ENCODE results near the gene KRTAP10-7.
"Not testable (repeated sequence)": the region's sequence is repeated elsewhere in the genome, so short reads cannot be mapped to it uniquely, and the experiment has no call there.

KRTAP10-7 gene

DNA sequence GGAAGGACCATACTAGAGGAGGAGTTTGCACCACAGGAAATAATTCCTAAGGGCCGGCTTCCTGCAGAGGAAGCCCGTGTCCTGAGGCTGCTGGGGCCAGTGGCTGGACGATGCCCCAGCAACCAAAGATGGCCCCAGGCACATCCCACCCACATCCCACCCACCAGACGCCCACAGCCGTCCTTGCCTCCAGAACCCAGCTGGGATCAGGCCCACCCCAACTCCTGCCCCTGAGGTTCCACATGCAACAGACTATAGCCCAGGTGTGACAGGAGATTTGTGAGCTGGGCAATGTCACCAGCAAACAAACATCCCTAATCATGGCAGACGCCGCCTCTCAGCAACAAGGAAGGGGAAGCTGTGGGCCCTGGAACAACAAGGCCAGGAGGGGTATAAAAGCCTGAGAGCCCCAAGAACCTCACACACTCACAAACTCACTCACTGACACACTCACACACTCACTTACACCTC lies 26.3 kb downstream of the KRTAP10-7 start, which contains the start of gene KRTAP10-9:
Gene KRTAP10-9 (plus strand): TSS at position 421 of the 471 bp plus-strand sequence. CDS start 79 bp downstream, outside the sequence.
- TF ChIP-seq, protein P1, sequence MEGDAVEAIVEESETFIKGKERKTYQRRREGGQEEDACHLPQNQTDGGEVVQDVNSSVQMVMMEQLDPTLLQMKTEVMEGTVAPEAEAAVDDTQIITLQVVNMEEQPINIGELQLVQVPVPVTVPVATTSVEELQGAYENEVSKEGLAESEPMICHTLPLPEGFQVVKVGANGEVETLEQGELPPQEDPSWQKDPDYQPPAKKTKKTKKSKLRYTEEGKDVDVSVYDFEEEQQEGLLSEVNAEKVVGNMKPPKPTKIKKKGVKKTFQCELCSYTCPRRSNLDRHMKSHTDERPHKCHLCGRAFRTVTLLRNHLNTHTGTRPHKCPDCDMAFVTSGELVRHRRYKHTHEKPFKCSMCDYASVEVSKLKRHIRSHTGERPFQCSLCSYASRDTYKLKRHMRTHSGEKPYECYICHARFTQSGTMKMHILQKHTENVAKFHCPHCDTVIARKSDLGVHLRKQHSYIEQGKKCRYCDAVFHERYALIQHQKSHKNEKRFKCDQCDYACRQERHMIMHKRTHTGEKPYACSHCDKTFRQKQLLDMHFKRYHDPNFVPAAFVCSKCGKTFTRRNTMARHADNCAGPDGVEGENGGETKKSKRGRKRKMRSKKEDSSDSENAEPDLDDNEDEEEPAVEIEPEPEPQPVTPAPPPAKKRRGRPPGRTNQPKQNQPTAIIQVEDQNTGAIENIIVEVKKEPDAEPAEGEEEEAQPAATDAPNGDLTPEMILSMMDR (IDR thresholded peaks at IDR 0.05; ENCODE audit: low read depth, low read length), result no peak
- no peak for DNase-seq
- H3K27me3 ChIP-seq (ENCODE audit: insufficient read depth, low read depth, severe bottlenecking), result no peaks in the 10 kb centered on the region
- H3K9me3 ChIP-seq (ENCODE audit: severe bottlenecking), result peaks cover 49% of the 10 kb centered on the region
- no peak within 1 kb of the TSS for H3K4me3 ChIP-seq (ENCODE audit: low read depth, low read length)
- H3K36me3 ChIP-seq, result no peaks in the 10 kb centered on the region
- H3K27ac ChIP-seq, result no peak within 1 kb of the TSS

DNA sequence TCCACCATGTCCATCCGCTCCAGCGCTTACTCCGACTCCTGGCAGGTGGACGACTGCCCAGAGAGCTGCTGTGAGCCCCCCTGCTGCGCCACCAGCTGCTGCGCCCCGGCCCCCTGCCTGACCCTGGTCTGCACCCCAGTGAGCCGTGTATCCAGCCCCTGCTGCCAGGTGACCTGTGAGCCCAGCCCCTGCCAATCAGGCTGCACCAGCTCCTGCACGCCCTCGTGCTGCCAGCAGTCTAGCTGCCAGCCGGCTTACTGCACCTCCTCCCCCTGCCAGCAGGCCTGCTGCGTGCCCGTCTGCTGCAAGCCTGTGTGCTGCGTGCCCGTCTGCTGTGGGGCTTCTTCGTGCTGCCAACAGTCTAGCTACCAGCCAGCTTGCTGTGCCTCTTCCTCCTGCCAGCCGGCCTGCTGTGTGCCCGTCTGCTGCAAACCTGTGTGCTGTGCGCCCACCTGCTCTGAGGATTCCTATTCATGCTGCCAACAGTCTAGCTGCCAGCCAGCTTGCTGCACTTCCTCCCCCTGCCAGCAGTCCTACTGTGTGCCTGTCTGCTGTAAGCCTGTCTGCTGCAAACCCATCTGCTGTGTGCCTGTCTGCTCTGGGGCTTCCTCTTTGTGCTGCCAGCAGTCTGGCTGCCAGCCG lies 26.9 kb downstream of the KRTAP10-7 start:
- peaks cover 55% of the 10 kb centered on the region for H3K9me3 ChIP-seq (ENCODE audit: severe bottlenecking)
- not testable (repeated sequence) for DNase-seq; H3K4me3 ChIP-seq (ENCODE audit: low read depth, low read length); H3K27me3 ChIP-seq (ENCODE audit: insufficient read depth, low read depth, severe bottlenecking); H3K36me3 ChIP-seq; H3K27ac ChIP-seq

DNA sequence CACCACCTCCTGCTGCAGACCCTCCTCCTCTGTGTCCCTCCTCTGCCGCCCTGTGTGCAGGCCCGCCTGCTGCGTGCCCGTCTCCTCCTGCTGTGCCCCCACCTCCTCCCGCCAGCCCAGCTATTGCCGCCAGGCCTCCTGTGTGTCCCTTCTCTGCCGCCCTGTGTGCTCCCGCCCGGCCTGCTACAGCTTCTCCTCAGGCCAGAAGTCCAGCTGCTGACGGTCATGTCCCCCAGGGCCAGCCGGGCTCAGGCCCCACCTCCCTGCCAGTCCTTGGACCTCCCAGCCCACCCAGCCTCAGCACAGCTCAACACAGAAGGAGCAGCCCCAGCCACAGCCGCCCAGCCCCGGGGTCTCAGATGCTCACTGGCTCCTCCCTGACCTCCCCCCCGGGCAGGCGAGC lies 27.4 kb downstream of the KRTAP10-7 start:
- H3K27me3 ChIP-seq (ENCODE audit: insufficient read depth, low read depth, severe bottlenecking); H3K27ac ChIP-seq; DNase-seq; H3K36me3 ChIP-seq; H3K4me3 ChIP-seq (ENCODE audit: low read depth, low read length): not testable (repeated sequence)
- H3K9me3 ChIP-seq (ENCODE audit: severe bottlenecking), result peaks cover 55% of the 10 kb centered on the region

DNA sequence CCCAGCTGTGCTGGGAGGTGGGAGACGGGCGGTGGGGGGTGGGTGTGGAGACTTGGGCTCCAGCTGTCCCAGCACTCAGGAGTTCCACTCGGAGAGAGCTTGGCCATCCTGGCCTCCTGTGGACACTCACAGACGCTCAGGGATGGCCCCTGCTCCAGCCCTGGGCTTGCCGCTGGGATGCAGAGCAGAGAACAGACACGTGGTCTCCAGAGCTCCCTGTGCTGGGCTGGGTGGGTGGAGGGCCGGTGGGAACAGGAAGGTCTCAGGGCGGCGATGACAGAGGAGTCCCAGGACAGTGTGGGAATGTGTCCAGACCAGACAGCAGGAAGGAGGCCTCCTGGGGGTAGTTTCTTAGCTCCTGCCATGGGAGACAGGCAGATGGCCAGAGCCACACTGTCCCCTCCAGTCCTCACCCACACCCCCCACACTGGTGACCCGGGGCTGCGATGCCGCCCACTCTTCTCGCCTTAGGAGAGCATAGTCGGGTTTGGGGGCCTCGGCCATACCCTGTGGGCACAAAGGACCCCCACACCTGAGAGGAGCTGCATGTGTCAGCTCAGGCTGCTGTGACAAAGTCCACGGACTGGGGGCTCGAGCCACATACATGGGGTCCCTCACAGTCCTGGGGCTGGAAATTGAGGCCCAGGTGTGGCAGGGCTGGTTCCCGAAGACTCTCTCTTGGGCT lies 28.5 kb downstream of the KRTAP10-7 start:
- H3K4me3 ChIP-seq (ENCODE audit: low read depth, low read length), result no peak overlapping the region
- peaks cover 46% of the 10 kb centered on the region for H3K9me3 ChIP-seq (ENCODE audit: severe bottlenecking)
- no peaks in the 10 kb centered on the region for H3K36me3 ChIP-seq
- no peak overlapping the region for H3K27ac ChIP-seq
- no peaks in the 10 kb centered on the region for H3K27me3 ChIP-seq (ENCODE audit: insufficient read depth, low read depth, severe bottlenecking)
- TF ChIP-seq, protein P1 (IDR thresholded peaks at IDR 0.05; ENCODE audit: low read depth, low read length), result no peak
- no peak for DNase-seq

DNA sequence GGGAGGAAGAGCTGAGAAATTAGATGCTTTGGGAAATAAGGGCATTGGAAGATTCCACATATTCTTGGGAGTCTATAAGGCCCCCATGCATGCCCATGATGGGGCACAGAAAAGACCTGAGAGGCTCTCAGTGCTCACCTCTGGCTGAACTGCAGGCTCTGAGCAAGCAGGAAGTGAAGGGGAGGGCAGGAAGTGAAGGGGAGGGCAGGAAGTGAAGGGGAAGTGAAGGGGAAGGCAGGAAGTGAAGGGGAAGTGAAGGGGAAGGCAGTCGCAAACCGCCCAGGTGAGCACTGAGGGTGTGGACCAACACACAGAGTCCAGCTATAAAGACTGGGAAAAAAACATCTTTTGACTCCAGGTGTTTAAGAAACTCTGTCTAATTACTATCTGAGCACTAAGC lies 30.0 kb downstream of the KRTAP10-7 start:
- H3K27me3 ChIP-seq (ENCODE audit: insufficient read depth, low read depth, severe bottlenecking), result no peaks in the 10 kb centered on the region
- no peak overlapping the region for H3K4me3 ChIP-seq (ENCODE audit: low read depth, low read length)
- H3K9me3 ChIP-seq (ENCODE audit: severe bottlenecking), result peaks cover 32% of the 10 kb centered on the region
- no peaks in the 10 kb centered on the region for H3K36me3 ChIP-seq
- no peak for DNase-seq
- TF ChIP-seq, protein P1 (IDR thresholded peaks at IDR 0.05; ENCODE audit: low read depth, low read length), result no peak
- no peak overlapping the region for H3K27ac ChIP-seq

DNA sequence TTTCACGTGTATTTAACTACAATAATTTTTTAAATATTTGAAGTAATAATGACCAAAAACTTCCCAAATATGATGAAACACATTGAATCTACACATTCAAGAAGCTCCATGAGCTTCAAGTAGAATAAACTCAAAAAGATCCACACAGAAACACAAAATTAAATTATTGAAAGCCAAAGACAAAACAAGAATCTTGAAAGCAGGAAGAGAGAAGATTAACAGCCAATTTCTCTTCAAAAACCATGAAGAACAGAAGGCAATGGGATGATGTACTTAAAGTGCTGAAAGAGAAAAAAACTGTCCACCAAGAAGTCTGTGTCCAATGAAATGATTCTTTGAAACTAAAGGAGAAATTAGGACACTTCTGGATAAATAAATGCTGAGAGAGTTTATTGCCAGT lies 31.7 kb downstream of the KRTAP10-7 start:
- Histone ChIP-seq H3K4me3 (ENCODE audit: low read depth, low read length) (no peak overlapping the region), H3K27me3 (ENCODE audit: insufficient read depth, low read depth, severe bottlenecking) (no peaks in the 10 kb centered on the region), H3K36me3 (no peaks in the 10 kb centered on the region), H3K9me3 (ENCODE audit: severe bottlenecking) (peaks cover 25% of the 10 kb centered on the region), H3K27ac (no peak overlapping the region)
- DNase-seq, result no peak
- TF ChIP-seq, protein P1 (IDR thresholded peaks at IDR 0.05; ENCODE audit: low read depth, low read length), result no peak
